ENCODE data around the gene RAB11FIP3. TPM values are rescaled to one million over a fixed set of nuclear protein-coding genes. Genes with fewer than 3 reads are reported as not detected.
A peak's percentile ranks its signal among the peaks of the same experiment; 100 is the strongest.

Gene RAB11FIP3
- total RNA-seq, 1 donor, result 25.3 TPM

GRCh38 chr16:564690-565418 is 139.4 kb downstream of the RAB11FIP3 start:
- no peaks in the 10 kb centered on the region for H3K36me3 ChIP-seq (ENCODE audit: insufficient read depth, low read length)
- no peak for TF ChIP-seq CTCF (IDR thresholded peaks at IDR 0.05; ENCODE audit: extremely low read depth, low read depth, low read length)
- no peaks in the 10 kb centered on the region for H3K9me3 ChIP-seq (ENCODE audit: low read depth, low read length)
- no peak overlapping the region for H3K4me3 ChIP-seq (ENCODE audit: insufficient read depth, low read length)
- peaks cover 4% of the 10 kb centered on the region for H3K79me2 ChIP-seq (ENCODE audit: insufficient read depth, low read length)
- no peak overlapping the region for H3K4me2 ChIP-seq (ENCODE audit: insufficient read depth, low read length)
- peaks cover 21% of the 10 kb centered on the region for H3K27me3 ChIP-seq (ENCODE audit: insufficient read depth, low read length)
- no peak for DNase-seq (ENCODE audit: insufficient read length, low spot score, missing footprints)
- peaks cover 5% of the 10 kb centered on the region for H3K4me1 ChIP-seq (ENCODE audit: insufficient read depth, low read length)
- peaks cover 3% of the 10 kb centered on the region for H4K20me1 ChIP-seq (ENCODE audit: insufficient read depth, low read length)
- no peak overlapping the region for H2AFZ ChIP-seq (ENCODE audit: low read length)
- H3K27ac ChIP-seq (ENCODE audit: low read depth, low read length), result no peak overlapping the region

- Histone ChIP-seq H3K36me3 (ENCODE audit: insufficient read depth, low read length) (no peaks in the 10 kb centered on the region), H3K4me1 (ENCODE audit: insufficient read depth, low read length) (peaks cover 5% of the 10 kb centered on the region), H3K9me3 (ENCODE audit: low read depth, low read length) (no peaks in the 10 kb centered on the region), H3K4me2 (ENCODE audit: insufficient read depth, low read length) (no peak overlapping the region), H3K79me2 (ENCODE audit: insufficient read depth, low read length) (peaks cover 10% of the 10 kb centered on the region), H3K27ac (ENCODE audit: low read depth, low read length) (no peak overlapping the region), H3K4me3 (ENCODE audit: insufficient read depth, low read length) (no peak overlapping the region), H4K20me1 (ENCODE audit: insufficient read depth, low read length) (peaks cover 3% of the 10 kb centered on the region), H2AFZ (ENCODE audit: low read length) (no peak overlapping the region), H3K27me3 (ENCODE audit: insufficient read depth, low read length) (peaks cover 19% of the 10 kb centered on the region)
- no peak for TF ChIP-seq CTCF (IDR thresholded peaks at IDR 0.05; ENCODE audit: extremely low read depth, low read depth, low read length)
- peak; percentile 94 for DNase-seq (ENCODE audit: insufficient read length, low spot score, missing footprints)
These were observed 140.2 kb downstream of the RAB11FIP3 start for GRCh38 chr16:565419-566330.

- Histone ChIP-seq H2AFZ (ENCODE audit: low read length) (no peak within 1 kb of the TSS), H3K4me2 (ENCODE audit: insufficient read depth, low read length) (peak within 1 kb of the TSS; percentile 28), H3K27ac (ENCODE audit: low read depth, low read length) (no peak within 1 kb of the TSS), H3K4me1 (ENCODE audit: insufficient read depth, low read length) (peaks cover 5% of the 10 kb centered on the region), H4K20me1 (ENCODE audit: insufficient read depth, low read length) (no peaks in the 10 kb centered on the region), H3K4me3 (ENCODE audit: insufficient read depth, low read length) (peak within 1 kb of the TSS; percentile 13), H3K27me3 (ENCODE audit: insufficient read depth, low read length) (peaks cover 9% of the 10 kb centered on the region), H3K79me2 (ENCODE audit: insufficient read depth, low read length) (peaks cover 20% of the 10 kb centered on the region), H3K36me3 (ENCODE audit: insufficient read depth, low read length) (no peaks in the 10 kb centered on the region), H3K9me3 (ENCODE audit: low read depth, low read length) (no peaks in the 10 kb centered on the region)
- DNase-seq (ENCODE audit: insufficient read length, low spot score, missing footprints), result peak; percentile 98
- TF ChIP-seq CTCF (IDR thresholded peaks at IDR 0.05; ENCODE audit: extremely low read depth, low read depth, low read length), result no peak
These were observed 141.3 kb downstream of the RAB11FIP3 start, which contains the start of gene NHLRC4 for GRCh38 chr16:566475-567372. Gene NHLRC4 (plus strand): TSS chr16:567005. CDS start chr16:568048, 1,043 bp downstream.

All from osteoblast (primary cell).